Stimulated activated CD4-positive, alpha-beta T cell treated with anti-CD3 and anti-CD28 coated beads, TNF-alpha, amount 100 ng/mL, for 48 hours (primary cell): ENCODE data around the gene ARPC1B.
"Not testable (repeated sequence)": the region's sequence is repeated elsewhere in the genome, so short reads cannot be mapped to it uniquely, and the experiment has no call there.

Experiments used
- DNase-seq, 3 donors: peaks; one replicate each; pipeline ENCODE4 v3.0.0-alpha.2; 2020; ENCODE audit warnings: low read depth in 3 of 3

The ARPC1B gene

DNA sequence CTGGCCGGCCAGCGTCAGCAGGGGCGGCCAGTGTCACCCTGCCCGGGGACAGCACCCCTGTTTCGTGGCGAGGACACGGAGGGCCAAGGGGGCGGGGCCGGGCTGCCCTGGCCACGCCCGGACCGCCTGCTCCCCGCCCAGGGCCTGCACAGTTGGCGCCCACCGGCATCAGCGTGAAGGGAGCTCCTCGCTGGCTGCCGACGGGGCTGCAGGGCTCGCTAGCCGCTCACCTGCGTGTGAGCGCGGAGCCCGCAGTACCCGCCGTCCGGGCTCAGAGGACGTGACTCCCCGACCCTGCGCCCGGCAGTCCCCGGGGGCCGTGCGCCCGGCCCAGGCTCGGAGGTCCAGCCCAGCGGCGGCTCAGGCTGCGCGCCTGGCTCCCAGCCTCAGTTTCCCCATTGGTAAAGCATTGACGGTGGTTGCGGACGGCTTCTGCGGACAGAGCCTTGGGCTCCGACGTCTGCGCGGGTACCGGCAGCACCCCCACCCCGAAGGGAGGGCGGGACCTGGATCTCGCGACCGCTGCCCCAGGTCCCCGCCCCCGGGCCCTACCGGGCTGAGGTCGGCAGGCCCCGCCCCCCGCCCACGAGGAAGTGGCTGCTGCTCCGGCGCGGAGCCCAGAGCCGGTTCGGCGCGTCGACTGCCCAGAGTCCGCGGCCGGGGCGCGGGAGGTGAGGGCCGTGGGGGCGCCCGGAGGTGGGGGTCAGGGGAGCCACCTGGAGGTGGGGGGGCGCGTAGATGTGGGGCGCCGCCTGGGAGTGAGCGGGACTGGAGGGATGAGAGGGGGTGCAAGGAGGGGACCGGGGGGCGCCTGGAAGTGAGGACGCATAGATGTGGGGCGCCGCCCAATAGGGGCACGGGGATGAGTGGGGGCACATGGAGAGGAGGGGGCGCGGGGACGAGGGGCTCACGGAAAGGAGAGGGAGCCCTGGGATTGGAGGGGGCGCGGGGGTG, at the start of gene ARPC1B:
ARPC1B (plus strand) TSS at position 620 of the 954 bp plus-strand sequence. CDS start 10,985 bp downstream, outside the sequence.
- DNase-seq, result peak; percentile 76 to 89 (median 78)

DNA sequence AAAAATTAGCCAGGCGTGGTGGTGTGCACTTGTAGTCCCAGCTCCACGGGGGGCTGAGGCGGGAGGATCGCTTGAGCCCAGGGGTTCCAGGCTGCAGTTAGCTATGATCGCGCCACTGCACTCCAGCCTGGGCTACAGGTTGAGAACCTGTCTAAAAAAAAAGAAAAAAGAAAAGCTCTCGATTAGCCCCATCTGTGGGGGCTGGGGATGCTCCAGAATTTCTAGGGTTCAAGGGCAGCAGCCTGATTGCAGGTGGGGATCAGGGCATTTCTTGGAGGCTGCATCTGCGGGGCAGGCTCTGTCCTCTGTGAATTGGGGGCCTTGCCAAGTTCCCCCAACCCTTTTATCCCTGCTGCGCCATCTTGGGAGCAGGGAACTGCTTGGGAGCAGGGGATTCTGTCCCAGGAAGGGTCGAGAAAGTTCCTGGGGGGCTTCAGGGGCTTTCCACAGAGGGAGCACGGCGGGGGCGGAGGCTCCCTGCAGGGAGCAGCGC, 49.5 kb upstream of the ARPC1B start:
- DNase-seq, result no peak

DNA sequence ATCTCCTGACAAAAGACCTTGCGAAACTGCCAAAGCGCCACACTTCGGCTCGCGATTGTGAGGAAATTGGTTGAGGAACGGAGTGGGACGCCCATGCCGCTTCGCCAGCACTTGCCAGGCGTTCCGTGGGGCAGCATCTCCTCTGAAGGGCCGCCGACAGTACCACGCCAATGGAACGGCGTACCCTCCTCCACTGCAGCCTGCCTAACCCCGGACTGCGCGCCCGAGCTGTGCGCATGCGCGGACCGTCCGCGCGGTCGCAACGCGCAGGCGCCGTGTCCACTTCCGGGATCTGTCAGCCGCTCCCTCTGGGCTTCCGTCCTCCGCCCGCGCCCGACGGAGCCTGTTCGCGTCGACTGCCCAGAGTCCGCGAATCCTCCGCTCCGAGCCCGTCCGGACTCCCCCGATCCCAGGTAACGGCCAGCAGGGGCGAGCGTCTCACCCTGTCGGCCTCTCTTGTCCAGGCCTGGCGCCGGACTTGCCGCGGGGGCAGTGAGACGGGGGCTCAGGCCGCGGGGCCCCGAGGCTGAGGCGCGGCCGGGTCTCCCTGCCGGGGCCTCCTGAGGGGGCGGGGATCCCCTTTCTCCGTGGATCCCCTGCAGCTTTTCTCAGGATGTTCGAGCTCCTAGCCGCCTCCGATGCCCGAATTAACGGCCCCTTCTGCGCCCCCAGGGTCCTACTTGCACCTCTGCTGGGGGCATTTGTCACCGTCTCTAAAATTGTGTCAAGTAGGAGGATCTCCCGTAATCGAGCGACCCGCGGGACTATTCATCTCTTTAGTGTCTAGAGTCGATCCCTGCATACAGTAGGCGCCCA, 48.7 kb upstream of the ARPC1B start, which contains the start of gene ARPC1A:
ARPC1A (plus strand) TSS at position 307 of the 816 bp plus-strand sequence. CDS start 7,456 bp downstream, outside the sequence.
- DNase-seq, result peak; percentile 81 to 90 (median 82)

DNA sequence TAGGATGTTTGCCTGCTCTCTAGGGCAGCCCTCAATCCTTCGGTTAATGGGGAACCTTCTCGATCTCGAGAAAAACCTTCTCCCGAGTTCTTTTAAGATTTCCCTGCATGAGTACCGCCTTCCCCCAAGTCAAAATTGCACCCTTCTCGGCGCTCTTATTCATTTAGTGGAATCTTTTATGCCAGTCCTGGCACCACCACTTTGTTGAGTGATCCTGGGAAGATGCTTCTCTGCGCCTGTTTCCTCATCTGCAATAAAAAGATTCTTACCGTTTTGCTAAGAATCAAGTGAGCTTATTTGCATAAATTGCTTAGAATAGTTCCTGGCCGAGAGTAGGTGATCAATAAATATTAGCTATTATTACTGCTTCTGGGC, 48.1 kb upstream of the ARPC1B start:
- no peak for DNase-seq

DNA sequence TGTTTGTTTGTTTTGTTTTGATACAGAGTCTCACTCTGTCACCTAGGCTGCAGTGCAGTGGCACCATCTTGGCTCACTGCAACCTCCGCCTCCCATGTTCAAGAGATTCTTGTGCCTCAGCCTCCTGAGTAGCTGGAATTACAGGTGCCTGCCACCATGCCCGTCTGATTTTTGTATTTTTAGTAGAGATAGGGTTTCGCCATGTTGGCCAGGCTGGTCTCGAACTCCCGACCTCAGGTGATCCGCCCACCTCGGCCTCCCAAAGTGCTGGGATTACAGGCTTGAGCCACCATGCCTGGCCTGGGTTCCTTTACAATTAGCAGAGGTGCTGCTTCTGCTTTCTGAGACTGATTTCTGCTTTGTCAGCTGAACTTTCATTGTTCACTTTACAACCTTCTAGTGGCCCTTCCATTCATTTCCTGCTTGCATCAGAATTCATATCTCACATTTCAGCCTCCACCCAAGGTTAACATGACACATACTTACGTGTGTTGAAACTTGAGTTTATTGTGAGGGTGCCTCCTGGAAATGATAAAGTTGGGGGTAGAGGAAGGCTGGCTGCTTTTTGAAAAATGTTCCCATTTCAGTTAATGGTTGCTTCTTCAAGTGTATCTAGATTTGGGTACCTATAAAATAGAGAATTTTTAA, 44.1 kb upstream of the ARPC1B start:
- DNase-seq, result peak in 1 of 3 donors; percentile 8

DNA sequence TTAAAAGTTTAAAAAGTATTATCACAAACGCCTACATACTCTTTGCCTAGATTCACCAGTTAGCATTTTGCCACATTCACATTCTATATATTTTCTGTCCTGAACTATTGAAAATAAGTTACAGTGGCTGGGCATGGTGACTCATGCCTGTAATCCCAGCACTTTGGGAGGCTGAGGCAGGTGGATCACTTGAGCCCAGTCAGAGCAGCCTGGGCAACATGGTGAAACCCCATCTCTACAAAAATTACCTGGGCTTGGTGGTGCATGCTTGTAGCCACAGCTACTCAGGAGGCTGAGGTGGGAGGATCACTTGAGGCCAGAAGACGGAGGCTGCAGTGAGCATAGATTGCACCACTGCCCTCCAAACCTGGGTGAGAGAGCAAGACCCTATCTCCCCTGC, 43.5 kb upstream of the ARPC1B start:
- peak in 1 of 3 donors; percentile 8 for DNase-seq

DNA sequence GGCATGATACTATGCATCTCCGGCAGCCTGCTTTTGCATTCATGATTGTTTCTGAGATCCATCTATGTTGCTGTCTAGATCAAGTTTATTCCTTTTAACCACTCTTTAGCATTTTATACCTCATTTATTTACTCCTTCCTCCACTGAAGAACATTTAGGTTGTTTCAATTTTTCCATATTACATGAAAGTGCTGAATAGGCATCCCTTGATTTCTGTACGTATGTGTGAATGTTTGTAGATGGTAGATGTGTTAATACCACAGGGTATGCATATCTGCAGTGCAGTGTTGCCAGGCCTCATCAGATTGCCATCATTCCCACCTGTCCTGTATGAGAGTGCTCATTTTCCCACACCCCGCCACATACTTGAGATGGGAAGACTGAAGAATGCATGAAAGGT, 34.9 kb upstream of the ARPC1B start:
- no peak for DNase-seq

DNA sequence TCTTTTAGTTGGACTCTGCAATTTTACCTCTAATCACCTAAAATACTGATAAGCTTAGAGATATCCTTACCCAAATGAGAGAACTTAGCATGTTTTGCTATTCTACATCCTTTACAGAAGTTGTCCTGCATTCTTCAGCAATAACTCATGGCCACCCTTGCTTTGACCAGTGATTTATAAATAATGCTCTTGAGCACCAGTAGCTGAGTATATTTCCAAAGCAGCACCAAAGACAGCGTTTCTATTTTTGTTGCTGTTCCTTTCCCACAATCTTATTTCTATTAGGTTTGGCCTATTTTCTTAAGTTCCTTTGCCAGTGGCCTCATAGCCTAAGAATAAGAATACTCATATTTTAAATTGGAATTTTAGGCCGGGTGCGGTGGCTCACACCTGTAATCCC, 33.9 kb upstream of the ARPC1B start:
- DNase-seq, result no peak

DNA sequence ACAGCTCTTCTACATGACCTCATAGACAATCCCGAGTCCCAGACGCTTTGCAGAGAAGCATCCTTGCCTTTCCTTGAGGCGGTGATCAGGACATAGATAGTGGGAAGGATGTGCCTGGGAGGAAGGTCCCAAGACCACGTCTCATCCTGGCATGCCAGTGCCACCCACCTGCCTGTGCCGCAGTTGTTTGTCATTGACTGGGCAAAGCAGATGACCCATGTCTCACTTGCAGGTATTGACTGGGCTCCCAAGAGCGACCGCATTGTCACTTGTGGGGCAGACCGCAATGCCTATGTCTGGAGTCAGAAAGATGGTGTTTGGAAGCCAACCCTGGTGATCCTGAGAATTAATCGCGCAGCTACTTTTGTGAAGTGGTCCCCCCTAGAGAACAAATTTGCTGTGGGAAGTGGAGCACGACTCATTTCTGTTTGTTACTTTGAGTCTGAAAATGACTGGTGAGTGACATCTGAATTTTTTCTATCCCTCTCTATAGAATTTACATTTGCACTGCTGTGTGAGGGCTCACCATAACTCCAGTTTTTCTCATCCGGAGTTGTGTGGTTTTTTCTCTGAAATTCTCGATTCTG, 30.4 kb upstream of the ARPC1B start:
- no peak for DNase-seq

DNA sequence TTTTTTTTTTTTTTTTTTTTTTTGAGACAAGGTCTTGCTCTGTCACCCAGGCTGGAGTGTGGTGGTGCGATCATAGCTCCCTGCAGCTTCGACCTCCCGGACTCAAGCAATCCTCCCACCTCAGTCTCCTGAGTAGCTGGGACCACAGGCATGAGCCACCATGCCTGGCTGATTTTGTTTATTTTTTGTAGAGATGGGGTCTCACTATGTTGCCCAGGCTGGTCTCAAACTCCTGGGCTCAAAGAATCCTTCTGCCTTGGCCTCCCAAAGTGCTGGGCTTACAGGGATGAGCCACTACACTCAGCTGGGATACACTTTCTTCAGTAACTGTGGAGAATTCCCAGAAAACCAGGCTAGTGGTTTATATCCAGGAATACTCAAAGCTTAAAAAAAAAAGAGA, 23.9 kb upstream of the ARPC1B start:
- not testable (repeated sequence) for DNase-seq

DNA sequence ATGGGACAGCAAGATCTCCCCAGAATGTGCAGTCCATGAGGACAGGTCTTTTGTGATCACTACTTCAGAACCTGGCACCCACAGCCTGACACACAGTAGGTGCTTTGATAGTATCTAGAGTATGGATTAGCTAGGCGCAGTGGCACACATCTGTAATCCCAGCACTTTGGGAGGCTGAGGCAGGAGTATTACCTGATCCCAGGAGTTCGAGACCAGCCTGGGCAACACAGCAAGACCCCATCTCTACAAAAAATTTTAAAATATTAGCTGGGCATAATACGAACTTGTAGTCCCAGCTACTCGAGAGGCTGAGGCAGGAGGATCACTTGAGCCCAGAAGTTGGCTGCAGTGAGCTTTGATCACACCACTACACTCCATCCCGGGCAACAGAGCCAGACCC, 22.3 kb upstream of the ARPC1B start:
- no peak for DNase-seq

DNA sequence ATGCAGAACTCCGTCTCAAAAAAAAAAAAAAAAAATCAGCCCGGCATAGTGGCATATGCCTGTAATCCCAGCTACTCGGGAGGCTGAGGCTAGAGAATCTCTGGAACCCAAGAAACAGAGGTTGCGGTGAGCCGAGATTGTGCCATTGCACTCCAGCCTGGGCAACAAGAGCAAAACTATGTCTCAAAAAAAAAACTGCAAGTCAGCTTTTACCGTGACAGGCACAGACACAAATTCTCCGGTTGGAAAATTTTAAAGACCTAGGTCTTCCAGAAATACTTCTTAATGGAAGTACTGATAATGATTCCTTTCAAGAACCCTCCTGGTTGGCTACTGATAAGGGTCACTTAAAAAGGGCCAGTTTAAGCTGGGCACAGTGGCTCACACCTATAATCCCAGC, 19.4 kb upstream of the ARPC1B start:
- no peak for DNase-seq

DNA sequence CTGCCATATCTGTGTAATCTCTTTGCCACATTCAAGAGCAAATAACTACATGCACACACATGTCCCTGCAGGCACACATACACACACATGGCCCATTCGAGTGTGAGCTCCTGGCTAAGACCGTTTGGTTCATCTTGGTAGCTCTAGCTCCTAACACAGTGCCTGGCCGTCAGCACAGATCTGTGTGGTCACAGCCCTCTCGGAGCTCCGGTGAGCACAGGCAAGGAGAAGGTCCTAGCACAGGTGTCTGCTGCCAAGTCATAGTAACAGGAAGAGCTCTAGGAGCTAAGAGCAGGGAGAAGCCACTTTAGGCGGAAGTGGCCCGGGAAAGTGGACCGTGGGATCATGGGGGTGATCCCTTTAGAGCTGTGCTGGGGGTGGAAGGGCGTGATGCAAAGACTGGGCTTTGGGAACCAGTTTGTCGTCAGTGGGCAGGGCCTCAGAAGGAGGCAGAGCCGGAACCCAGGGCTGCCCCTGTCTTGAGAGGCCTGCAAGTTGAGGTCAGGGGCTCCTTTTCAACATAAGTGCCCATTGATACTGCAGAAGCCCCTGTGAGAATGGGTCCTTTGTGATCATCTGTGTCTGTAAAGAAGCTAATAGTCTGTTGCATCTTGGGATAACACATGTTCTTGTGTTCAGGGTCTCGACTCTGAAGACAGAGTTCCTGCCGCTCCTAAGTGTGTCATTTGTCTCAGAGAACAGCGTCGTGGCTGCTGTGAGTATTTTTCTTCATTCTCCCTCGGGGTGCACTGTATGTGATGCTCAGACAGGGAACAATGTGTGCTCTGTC, 16.6 kb upstream of the ARPC1B start:
- no peak for DNase-seq

DNA sequence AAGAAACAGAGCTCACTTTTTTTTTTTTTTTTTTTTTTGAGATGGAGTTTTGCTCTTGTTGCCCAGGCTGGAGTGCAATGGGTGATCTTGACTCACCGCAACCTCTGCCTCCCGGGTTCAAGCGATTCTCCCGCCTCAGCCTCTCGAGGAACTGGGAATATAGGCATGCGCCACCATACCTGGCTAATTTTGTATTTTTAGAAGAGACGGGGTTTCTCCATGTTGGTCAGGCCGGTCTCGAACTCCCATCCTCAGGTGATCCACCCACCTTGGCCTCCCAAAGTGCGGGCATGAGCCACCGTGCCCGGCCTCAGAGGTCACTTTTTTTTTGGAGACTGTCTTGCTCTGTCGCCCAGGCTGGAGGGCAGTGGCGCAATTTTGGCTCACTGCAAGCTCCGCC, 16.0 kb upstream of the ARPC1B start:
- not testable (repeated sequence) for DNase-seq

DNA sequence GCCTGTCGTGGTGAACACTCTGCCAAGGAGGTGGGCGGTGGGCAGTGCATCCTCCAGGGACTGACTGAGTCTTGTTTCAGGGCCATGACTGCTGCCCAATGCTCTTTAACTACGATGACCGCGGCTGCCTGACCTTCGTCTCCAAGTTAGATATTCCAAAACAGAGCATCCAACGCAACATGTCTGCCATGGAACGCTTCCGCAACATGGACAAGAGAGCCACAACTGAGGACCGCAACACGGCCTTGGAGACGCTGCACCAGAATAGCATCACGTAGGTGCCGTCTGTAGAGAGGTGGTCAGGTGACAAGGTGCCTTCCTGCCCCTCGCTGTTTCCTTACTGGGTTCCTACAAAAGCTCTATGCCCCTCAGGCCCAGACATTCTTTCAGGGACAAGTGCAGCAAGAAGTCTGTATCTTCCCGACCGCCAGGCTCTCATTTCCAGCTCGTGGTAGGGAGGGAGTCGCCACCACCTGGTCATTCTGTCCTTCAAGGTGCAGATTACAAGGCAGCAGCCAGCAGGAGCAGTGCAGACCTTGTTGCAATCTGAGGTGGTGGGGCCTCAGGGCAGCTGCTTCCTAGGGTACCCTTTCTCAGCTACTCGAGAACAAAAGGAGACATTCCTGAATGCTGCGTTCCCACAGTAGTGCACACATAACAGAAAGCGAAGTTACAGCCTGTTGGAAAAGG, 14.9 kb upstream of the ARPC1B start:
- no peak for DNase-seq

DNA sequence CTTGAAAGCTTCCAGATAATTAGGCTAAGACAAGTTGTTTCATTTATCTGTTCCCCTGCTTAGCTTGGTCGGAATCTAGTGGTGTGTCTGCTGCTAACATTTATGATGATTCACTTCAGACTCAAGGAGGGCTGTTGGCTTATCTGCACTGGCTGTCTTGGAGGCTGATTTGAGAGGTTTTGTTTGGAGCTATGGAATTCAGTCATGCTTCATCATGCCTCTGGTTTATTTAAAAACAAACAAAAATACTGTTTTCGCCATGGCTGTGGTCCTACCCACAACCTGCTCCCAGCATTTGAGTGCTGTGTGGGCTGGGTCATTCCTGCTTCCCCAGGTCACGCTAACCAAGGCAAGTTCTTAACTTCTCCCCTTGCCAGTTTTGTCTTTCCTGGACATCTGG, 11.7 kb upstream of the ARPC1B start:
- no peak for DNase-seq

DNA sequence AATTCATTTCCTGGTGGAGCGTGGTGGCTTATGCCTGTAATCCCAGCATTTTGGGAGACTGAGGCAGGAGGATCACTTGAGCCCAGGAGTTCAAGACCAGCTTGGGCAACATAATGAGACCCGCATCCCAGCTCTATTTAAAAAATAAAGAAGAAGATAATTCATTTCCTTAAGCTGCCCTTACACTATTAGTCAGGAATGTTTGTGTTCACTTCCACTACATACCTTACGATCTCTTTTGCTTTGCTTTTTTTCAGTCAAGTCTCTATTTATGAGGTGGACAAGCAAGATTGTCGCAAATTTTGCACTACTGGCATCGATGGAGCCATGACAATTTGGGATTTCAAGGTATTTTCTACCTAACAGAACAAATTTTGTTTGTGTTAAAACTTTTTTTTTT, 11.2 kb upstream of the ARPC1B start:
- no peak for DNase-seq

DNA sequence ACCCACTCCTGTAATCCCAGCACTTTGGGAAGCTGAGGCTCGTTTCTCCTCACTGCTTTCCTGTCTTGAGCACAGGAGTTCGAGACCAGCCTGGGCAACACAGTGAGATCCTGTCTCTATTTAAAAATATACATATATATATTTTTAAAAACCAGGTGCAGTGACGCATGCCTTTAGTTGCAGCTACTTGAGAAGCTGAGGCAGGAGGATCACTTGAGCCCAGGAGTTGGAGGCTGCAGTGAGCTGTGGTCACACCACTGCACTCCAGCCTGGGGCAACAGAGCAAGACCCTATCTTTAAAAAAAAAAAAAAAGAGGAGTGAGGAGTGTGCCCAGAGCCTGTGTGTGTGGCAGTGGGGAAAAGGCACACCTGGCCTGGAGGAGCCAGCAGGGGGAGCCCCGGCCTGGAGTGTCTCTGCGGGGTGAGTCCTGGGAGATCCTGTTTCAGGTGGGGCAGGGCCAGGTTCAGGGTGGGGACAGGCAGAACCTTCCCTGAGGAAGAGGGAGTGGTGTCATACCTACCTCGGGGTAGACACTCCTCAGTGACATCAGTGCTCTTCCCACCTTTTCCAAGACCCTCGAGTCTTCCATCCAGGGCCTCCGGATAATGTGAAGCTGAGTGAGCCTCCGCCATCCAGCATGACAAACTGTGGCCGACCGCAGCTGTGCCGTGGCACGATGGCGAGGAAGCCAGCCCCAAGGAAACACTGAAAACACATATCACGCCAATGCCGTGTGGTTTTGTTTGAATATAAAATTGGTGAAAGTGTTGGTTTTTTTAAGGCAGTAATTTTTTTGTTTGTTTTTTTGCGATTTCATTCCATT, 9.0 kb upstream of the ARPC1B start:
- peak in 1 of 3 donors; percentile 50 for DNase-seq

DNA sequence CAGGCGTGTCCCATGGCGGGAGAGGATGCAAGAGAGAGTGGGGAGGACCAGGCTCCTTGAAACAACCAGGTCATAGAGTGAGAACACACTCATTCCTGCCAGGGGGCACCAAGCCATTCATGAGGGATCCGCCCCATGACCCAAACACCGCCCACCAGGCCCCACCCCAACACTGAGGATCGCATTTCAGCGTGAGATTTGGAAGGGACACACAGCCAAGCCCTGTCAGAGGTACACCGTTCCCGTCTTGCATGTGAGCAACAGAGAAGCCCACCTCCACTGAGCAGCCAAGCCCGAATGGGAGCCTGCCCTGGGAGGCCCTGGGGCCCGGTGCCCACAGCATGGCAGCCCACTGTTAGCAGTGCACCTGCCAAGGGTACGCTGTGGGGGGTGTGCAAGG, 7.9 kb upstream of the ARPC1B start:
- DNase-seq, result no peak
